Peyer's patch (tissue), 4 donors: ENCODE data around the gene TRMT10B. TPM values are rescaled to one million over a fixed set of nuclear protein-coding genes. Genes with fewer than 3 reads are reported as not detected.

Source experiments
- DNase-seq, 3 donors: peaks; one replicate each; pipeline ENCODE4 v3.0.0-alpha.2; 2017 to 2019
- H3K27ac ChIP-seq, 4 donors: fragments of 200-600 bp; sonication (generic); one replicate each; pipeline ENCODE4 v1.5.1; 2016 to 2019
- H3K27me3 ChIP-seq, 2 donors: fragments of 200-600 bp; sonication (generic); one replicate each; pipeline ENCODE4 v1.5.1; 2019
- H3K36me3 ChIP-seq, 3 donors: fragments of 200-600 bp; sonication (generic); one replicate each; pipeline ENCODE4 v1.5.1; 2016 to 2019
- H3K4me1 ChIP-seq, 4 donors: fragments of 200-600 bp; sonication (generic); one replicate each; pipeline ENCODE4 v1.5.1; 2016 to 2019
- H3K4me3 ChIP-seq, 4 donors: fragments of 200-600 bp; sonication (generic); 1 replicate in 3 of 4; 2 replicates in 1 of 4; pipeline ENCODE4 v1.5.1; 2016 to 2019; ENCODE audit warnings: mild to moderate bottlenecking in 1 of 4
- H3K9me3 ChIP-seq, 4 donors: fragments of 200-600 bp; sonication (generic); one replicate each; pipeline ENCODE4 v1.5.1; 2016 to 2019; ENCODE audit warnings: mild to moderate bottlenecking in 1 of 4
- POLR2A ChIP-seq, 2 donors: fragments of 450-650 bp; IDR thresholded peaks; one replicate each; pipeline ENCODE4 v1.5.1; 2017; ENCODE audit warnings: antibody characterized with exemption in 2 of 2, mild to moderate bottlenecking in 2 of 2, moderate library complexity in 2 of 2
- total RNA-seq, 4 donors: library from RNA; depleted of rRNA; stranded (reverse); fragments of >200 nt; gene quantifications; one replicate each; pipeline ENCODE4 v1.1.0, GENCODE V29; 2016
- TF ChIP-seq, protein P1 (sequence below), 6 experiments: fragments of 450-650 bp in 4 of 6; fragments of 200-600 bp in 2 of 6; sonication (generic) in 1 of 6; IDR thresholded peaks; one replicate each; pipeline ENCODE4 v1.5.1; 2017 to 2019; ENCODE audit warnings: antibody characterized with exemption in 6 of 6, mild to moderate bottlenecking in 3 of 6, moderate library complexity in 1 of 6

Gene TRMT10B
- total RNA-seq, 4 donors from 2014 or later: 3.3 to 33.0 (median 16.1) TPM

DNA sequence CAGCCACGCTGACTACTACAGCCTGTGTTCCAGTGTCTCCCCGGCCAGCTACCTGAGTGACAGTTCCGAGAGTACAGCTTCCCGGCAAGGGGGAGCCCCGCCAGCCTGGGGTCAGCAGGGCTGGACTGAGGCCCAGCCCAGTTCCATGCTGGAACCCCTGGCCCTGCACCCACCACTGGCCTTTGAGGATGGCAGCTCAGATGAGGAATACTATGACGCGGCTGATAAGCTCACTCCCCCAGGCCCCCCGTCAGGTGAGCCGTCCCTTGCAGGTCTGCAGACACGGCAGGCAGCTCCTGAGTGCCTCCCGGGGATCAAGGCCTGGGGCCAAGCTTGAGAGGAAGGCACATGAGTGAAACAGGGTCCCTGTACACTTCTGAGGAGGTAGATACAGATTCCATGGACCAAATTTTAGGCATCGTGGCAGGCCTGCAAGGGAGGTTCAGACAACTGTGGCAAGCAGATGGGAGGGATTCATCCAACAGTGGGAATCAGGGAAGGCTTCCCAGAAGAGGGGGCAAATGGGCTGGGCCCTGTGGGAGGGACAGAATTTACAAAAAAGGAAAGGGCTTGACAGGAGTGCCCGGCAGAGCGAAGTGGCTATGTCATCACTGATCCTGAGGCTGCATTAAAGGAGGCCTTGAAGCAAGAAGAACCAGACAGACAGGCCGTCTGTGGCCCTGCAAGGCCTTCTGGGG, 12.8 kb upstream of the TRMT10B start:
- no peaks in the 10 kb centered on the region for H3K27me3 ChIP-seq
- TF ChIP-seq, protein P1, sequence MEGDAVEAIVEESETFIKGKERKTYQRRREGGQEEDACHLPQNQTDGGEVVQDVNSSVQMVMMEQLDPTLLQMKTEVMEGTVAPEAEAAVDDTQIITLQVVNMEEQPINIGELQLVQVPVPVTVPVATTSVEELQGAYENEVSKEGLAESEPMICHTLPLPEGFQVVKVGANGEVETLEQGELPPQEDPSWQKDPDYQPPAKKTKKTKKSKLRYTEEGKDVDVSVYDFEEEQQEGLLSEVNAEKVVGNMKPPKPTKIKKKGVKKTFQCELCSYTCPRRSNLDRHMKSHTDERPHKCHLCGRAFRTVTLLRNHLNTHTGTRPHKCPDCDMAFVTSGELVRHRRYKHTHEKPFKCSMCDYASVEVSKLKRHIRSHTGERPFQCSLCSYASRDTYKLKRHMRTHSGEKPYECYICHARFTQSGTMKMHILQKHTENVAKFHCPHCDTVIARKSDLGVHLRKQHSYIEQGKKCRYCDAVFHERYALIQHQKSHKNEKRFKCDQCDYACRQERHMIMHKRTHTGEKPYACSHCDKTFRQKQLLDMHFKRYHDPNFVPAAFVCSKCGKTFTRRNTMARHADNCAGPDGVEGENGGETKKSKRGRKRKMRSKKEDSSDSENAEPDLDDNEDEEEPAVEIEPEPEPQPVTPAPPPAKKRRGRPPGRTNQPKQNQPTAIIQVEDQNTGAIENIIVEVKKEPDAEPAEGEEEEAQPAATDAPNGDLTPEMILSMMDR (IDR thresholded peaks at IDR 0.05): no peak
- no peak for TF ChIP-seq POLR2A (IDR thresholded peaks at IDR 0.05)
- no peaks in the 10 kb centered on the region for H3K4me1 ChIP-seq
- no peaks in the 10 kb centered on the region for H3K9me3 ChIP-seq
- no peak for DNase-seq
- no peaks in the 10 kb centered on the region for H3K36me3 ChIP-seq
- no peak overlapping the region for H3K27ac ChIP-seq
- no peak overlapping the region for H3K4me3 ChIP-seq

DNA sequence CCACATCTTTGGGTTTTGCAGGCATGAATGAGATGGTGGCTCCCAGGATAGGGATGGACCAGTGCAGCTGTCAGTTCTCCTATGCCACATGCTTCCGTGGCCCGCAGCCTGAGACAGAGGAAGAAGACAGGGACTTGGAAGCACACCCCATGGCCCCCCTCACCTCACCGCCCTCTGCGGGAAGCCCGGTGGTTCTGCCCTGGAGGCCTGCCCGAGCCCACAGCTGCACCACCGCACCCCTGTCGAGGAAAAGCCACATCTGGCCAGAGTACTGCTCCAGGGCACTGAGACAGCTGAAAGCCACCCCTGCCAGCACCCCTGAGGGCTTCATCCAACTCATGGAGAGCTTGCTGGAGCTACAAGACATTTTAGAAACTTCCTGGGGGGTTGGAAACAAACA, 7.6 kb upstream of the TRMT10B start:
- Histone ChIP-seq H3K4me1 (no peaks in the 10 kb centered on the region), H3K27ac (no peak overlapping the region), H3K9me3 (no peaks in the 10 kb centered on the region), H3K27me3 (no peaks in the 10 kb centered on the region), H3K36me3 (no peaks in the 10 kb centered on the region), H3K4me3 (no peak overlapping the region)
- TF ChIP-seq, protein P1 (IDR thresholded peaks at IDR 0.05): no peak
- TF ChIP-seq POLR2A (IDR thresholded peaks at IDR 0.05): no peak
- no peak for DNase-seq

DNA sequence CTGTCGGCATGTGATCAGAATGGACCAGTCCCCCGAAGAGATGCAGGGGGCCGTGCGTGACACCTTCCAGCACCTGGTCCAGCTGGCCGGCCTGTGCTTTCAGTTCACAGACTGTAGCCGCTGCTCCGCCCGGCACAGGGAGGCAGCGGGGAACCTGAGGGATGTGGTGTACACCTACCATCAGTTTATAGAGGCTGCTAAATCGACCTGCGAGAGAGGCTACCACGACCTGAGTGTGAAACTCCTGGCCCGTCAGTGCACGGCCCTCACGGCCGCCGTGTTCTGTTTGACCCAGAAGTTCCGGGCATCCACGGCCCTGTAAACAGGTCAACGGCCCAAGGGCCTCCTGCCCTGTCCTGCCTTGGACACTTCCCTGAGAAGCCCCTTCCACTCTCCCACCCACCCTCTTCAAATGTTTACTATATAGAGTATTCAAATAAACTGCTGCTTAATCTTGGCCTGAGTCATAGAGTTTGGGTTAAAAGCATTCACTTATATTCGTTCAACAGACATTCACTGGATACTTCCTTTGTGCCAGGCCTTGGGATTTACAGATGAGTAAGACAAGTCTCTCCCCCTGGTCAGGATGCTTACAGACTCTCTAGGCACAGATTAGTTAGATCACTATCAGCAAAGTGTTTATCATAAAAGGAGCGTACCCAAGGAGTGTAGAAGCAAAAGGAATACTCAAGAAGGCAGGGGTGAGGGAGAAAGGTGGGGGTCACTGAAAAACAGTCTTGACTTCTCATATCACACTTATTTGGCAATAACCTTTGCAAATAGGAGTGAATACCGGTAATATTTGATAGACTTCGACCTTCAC, 6.9 kb upstream of the TRMT10B start:
- H3K9me3 ChIP-seq: no peaks in the 10 kb centered on the region
- H3K27me3 ChIP-seq: no peaks in the 10 kb centered on the region
- H3K4me1 ChIP-seq: no peaks in the 10 kb centered on the region
- H3K36me3 ChIP-seq: no peaks in the 10 kb centered on the region
- H3K27ac ChIP-seq: no peak overlapping the region
- no peak for TF ChIP-seq POLR2A (IDR thresholded peaks at IDR 0.05)
- TF ChIP-seq, protein P1 (IDR thresholded peaks at IDR 0.05): no peak
- H3K4me3 ChIP-seq: no peak overlapping the region
- no peak for DNase-seq

DNA sequence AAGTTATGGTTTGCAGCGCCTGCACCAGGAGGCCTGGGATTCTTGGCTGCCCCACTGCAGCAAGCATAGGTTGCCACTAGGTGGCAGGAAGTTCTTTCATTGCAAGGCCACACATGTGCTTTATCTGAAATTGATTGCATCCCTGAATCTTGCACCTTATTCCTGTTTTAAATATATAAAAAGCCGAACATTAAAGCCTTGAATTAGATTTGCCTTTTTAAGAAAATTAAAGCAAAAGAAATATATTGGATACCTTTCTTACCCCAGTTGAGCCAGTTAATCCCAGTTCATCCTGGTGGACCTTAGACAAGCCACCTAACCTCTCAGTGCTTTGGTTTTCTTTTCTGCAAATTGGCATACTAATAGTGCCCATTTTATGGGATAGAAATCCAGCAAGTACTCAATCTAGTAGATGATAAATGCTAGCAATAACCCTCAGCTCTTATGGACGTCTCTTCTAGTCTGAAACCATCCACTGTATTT, 6.3 kb upstream of the TRMT10B start:
- peak; percentile 43 to 81 (median 64) for DNase-seq
- Histone ChIP-seq H3K4me1 (no peaks in the 10 kb centered on the region), H3K9me3 (no peaks in the 10 kb centered on the region), H3K27me3 (no peaks in the 10 kb centered on the region), H3K27ac (no peak overlapping the region), H3K4me3 (no peak overlapping the region), H3K36me3 (no peaks in the 10 kb centered on the region)
- TF ChIP-seq, protein P1 (IDR thresholded peaks at IDR 0.05): peak; percentile 70 to 86 (median 81)
- no peak for TF ChIP-seq POLR2A (IDR thresholded peaks at IDR 0.05)

DNA sequence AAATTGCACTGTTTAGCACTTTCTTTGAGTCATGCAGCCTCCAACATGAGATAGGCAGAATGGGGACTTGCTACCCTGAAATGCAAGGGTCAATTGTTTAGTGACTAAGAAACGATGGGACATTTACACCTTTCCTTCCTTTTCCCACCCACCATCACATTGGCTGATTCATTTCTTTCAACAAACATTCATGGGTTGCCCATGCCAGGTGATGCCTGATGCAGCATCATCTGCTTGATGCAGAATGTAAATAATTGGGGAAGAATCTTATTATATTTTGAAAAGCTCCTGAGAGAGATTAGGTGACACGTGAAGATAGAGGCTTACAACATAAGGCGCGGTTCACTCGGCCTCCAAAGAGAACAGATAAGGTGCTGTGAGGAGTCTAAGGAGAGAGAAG, 4.5 kb upstream of the TRMT10B start:
- no peak overlapping the region for H3K27ac ChIP-seq
- no peaks in the 10 kb centered on the region for H3K27me3 ChIP-seq
- TF ChIP-seq, protein P1 (IDR thresholded peaks at IDR 0.05): no peak
- no peak for TF ChIP-seq POLR2A (IDR thresholded peaks at IDR 0.05)
- DNase-seq: no peak
- H3K36me3 ChIP-seq: no peaks in the 10 kb centered on the region
- no peaks in the 10 kb centered on the region for H3K4me1 ChIP-seq
- no peak overlapping the region for H3K4me3 ChIP-seq
- H3K9me3 ChIP-seq: no peaks in the 10 kb centered on the region
